ENCODE measurements around the gene SLC27A4. TPM values are rescaled to one million over a fixed set of nuclear protein-coding genes. Genes with fewer than 3 reads are reported as not detected.

SLC27A4 gene
- total and polyA plus RNA-seq, 2 experiments from 2014 or later, result 12.3 to 30.9 TPM

GRCh38 chr9:128369024-128369706 lies 28.8 kb downstream of the SLC27A4 start:
- Histone ChIP-seq H3K4me2 (ENCODE audit: unreplicated experiment) (no peak overlapping the region), H3K9ac (no peak overlapping the region), H3K4me1 (ENCODE audit: insufficient read depth) (peaks cover 19% of the 10 kb centered on the region), H3K4me3 (no peak overlapping the region), H3K27ac (no peak overlapping the region), H3K9me3 (ENCODE audit: low read depth) (no peaks in the 10 kb centered on the region), H3F3A (ENCODE audit: insufficient read depth) (peaks cover 25% of the 10 kb centered on the region), H4K20me1 (ENCODE audit: insufficient read depth) (no peaks in the 10 kb centered on the region), H2AFZ (no peak overlapping the region), H3K36me3 (ENCODE audit: low read depth) (no peaks in the 10 kb centered on the region), H3K79me2 (ENCODE audit: insufficient read depth) (peaks cover 38% of the 10 kb centered on the region), H3K27me3 (replicated peaks; ENCODE audit: insufficient read depth) (no peaks in the 10 kb centered on the region), H3K9me2 (ENCODE audit: insufficient read depth) (no peaks in the 10 kb centered on the region)
- TF ChIP-seq EZH2phosphoT487 (IDR thresholded peaks at IDR 0.05; ENCODE audit: insufficient read depth, low read depth) (no peak), EZH2 (IDR thresholded peaks at IDR 0.05; ENCODE audit: insufficient read depth, poor library complexity, severe bottlenecking) (no peak)
- in situ Hi-C loops (cut with MboI), result no loop called here
- no peak for DNase-seq
- WGBS, 2 experiments (ENCODE audit: low coverage in 1 of 2, low lambda C conversion rate in 2 of 2, missing lambda C conversion rate in 2 of 2), result 79 to 82% methylated on average over 9 of the region's 9 CpGs

DNA sequence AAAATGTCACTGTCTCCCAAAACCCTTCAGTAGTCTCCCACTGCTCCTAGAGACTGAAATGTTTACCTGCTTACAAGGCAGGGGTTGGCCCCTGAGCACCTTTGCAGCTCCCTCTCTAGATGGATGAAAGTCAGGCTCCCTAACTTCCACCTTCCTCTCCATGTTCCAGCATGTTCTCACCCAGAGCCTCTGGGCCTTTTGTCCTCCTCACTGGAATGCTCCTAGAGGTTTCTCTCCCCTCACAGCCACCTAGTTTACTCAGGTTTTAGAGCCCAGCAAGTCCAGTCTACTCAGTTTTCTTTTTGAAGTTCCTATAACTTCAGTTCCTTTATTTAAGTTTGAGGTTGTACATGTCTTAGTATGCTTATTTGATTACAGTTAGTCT lies 30.0 kb downstream of the SLC27A4 start:
- H3F3A ChIP-seq (ENCODE audit: insufficient read depth), result peaks cover 25% of the 10 kb centered on the region
- H3K36me3 ChIP-seq (ENCODE audit: low read depth), result no peaks in the 10 kb centered on the region
- peak overlapping the region; percentile 96 for H3K9ac ChIP-seq
- H3K27ac ChIP-seq, result peak overlapping the region; percentile 96
- H3K4me1 ChIP-seq (ENCODE audit: insufficient read depth), result peaks cover 19% of the 10 kb centered on the region
- H4K20me1 ChIP-seq (ENCODE audit: insufficient read depth), result no peaks in the 10 kb centered on the region
- peak overlapping the region; percentile 82 for H2AFZ ChIP-seq
- TF ChIP-seq EZH2 (IDR thresholded peaks at IDR 0.05; ENCODE audit: insufficient read depth, poor library complexity, severe bottlenecking), result no peak
- no peak for TF ChIP-seq EZH2phosphoT487 (IDR thresholded peaks at IDR 0.05; ENCODE audit: insufficient read depth, low read depth)
- no peaks in the 10 kb centered on the region for H3K9me3 ChIP-seq (ENCODE audit: low read depth)
- in situ Hi-C loops (cut with MboI), result no loop called here
- H3K4me3 ChIP-seq, result peak overlapping the region; percentile 86
- no peaks in the 10 kb centered on the region for H3K27me3 ChIP-seq (replicated peaks; ENCODE audit: insufficient read depth)
- peaks cover 50% of the 10 kb centered on the region for H3K79me2 ChIP-seq (ENCODE audit: insufficient read depth)
- peak overlapping the region; percentile 100 for H3K4me2 ChIP-seq (ENCODE audit: unreplicated experiment)
- no peak for DNase-seq
- H3K9me2 ChIP-seq (ENCODE audit: insufficient read depth), result no peaks in the 10 kb centered on the region

DNA sequence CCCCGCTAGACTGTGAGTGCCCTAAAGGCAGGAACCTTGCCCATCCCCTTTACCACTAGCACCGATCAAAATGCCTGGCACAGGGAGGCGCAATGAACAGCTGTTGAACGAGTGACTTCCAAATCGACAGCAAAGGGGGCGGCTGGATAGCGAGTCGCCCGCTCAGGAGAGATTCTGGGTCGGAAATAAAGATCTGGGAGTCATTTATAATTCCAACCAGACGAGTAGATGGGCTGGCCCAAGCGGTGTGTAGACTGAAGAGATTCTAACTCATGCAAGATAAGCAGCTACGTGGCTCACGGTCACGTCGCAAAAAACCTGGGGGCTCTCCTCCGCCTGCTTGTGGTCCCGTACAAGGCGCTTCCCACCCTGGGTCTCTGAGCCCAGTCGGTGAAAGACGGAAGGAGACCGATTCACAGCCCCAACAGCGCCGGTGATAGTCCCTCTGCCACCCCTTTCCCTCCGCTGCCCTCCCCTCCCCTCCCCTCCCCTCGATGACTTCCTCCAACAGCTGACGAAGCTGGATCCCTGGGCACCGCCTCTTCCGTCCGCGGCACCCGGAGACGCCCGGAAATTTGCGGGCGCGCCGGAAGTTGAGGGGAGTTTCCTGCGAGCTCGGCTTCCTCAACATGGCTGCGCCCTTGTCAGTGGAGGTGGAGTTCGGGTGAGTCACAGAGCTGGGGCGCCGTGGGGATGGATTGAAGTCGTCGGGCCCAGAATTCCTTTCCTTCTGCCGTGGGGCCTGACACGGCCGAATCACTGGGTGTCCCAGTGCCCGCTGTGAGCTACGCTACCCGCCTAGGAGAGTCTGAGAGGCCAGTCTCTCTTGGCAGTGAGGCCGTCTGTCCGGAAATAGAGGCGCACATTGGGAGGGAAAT lies 30.7 kb downstream of the SLC27A4 start, which contains the start of gene URM1:
Gene URM1, plus strand, starts transcription at position 623 of the 878 bp plus-strand sequence. Its CDS starts 7 bp downstream, at position 630.
- H3K79me2 ChIP-seq (ENCODE audit: insufficient read depth), result peaks cover 56% of the 10 kb centered on the region
- peak within 1 kb of the TSS; percentile 89 for H2AFZ ChIP-seq
- peak within 1 kb of the TSS; percentile 100 for H3K4me2 ChIP-seq (ENCODE audit: unreplicated experiment)
- peaks cover 25% of the 10 kb centered on the region for H3F3A ChIP-seq (ENCODE audit: insufficient read depth)
- no peaks in the 10 kb centered on the region for H3K27me3 ChIP-seq (replicated peaks; ENCODE audit: insufficient read depth)
- H3K4me3 ChIP-seq, result peak within 1 kb of the TSS; percentile 86
- H3K36me3 ChIP-seq (ENCODE audit: low read depth), result no peaks in the 10 kb centered on the region
- no peak for TF ChIP-seq EZH2phosphoT487 (IDR thresholded peaks at IDR 0.05; ENCODE audit: insufficient read depth, low read depth)
- no peak for TF ChIP-seq EZH2 (IDR thresholded peaks at IDR 0.05; ENCODE audit: insufficient read depth, poor library complexity, severe bottlenecking)
- H3K27ac ChIP-seq, result peak within 1 kb of the TSS; percentile 96
- H3K4me1 ChIP-seq (ENCODE audit: insufficient read depth), result peaks cover 22% of the 10 kb centered on the region
- H4K20me1 ChIP-seq (ENCODE audit: insufficient read depth), result no peaks in the 10 kb centered on the region
- 1% methylated on average over 46 to 55 of the region's 55 CpGs for WGBS, 2 experiments (ENCODE audit: low coverage in 1 of 2, low lambda C conversion rate in 2 of 2, missing lambda C conversion rate in 2 of 2)
- H3K9ac ChIP-seq, result peak within 1 kb of the TSS; percentile 96
- no peaks in the 10 kb centered on the region for H3K9me3 ChIP-seq (ENCODE audit: low read depth)
- DNase-seq, result peak; percentile 99
- H3K9me2 ChIP-seq (ENCODE audit: insufficient read depth), result no peaks in the 10 kb centered on the region
- in situ Hi-C loops (cut with MboI), result no loop called here

DNA sequence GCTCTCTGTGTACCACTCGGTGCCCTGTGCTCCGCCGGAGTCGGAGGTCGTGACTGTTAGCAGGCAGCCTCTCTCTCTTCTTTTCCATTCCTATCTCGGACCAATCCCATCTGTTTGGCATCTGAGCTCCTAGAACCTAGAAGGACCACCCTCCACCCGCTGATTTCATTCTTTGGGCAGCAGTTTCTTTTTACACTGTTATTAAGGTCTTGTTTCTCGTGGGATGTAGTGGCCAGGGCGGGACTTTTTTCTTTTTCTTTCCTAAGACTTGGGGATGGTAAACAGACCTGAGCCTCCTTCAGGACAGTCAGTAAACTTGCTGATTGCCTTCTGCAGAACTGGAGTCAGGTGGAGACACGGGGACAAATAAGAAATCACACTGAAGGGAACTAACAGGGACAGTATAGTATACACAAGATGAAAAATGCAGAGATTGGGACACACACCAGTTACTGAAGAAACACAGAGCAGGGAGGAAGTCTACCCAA lies 31.3 kb downstream of the SLC27A4 start:
- Histone ChIP-seq H3K27me3 (replicated peaks; ENCODE audit: insufficient read depth) (no peaks in the 10 kb centered on the region), H3K4me1 (ENCODE audit: insufficient read depth) (peaks cover 22% of the 10 kb centered on the region), H3K27ac (peak overlapping the region; percentile 96), H3K9me2 (ENCODE audit: insufficient read depth) (no peaks in the 10 kb centered on the region), H2AFZ (peak overlapping the region; percentile 89), H4K20me1 (ENCODE audit: insufficient read depth) (no peaks in the 10 kb centered on the region), H3F3A (ENCODE audit: insufficient read depth) (peaks cover 25% of the 10 kb centered on the region), H3K79me2 (ENCODE audit: insufficient read depth) (peaks cover 63% of the 10 kb centered on the region), H3K4me3 (peak overlapping the region; percentile 86), H3K9me3 (ENCODE audit: low read depth) (no peaks in the 10 kb centered on the region), H3K9ac (peak overlapping the region; percentile 96), H3K4me2 (ENCODE audit: unreplicated experiment) (peak overlapping the region; percentile 97), H3K36me3 (ENCODE audit: low read depth) (no peaks in the 10 kb centered on the region)
- peak; percentile 56 for DNase-seq
- TF ChIP-seq EZH2 (IDR thresholded peaks at IDR 0.05; ENCODE audit: insufficient read depth, poor library complexity, severe bottlenecking) (no peak), EZH2phosphoT487 (IDR thresholded peaks at IDR 0.05; ENCODE audit: insufficient read depth, low read depth) (no peak)
- in situ Hi-C loops (cut with MboI), result no loop called here
- 0 to 2% methylated on average over 10 of the region's 10 CpGs for WGBS, 2 experiments (ENCODE audit: low coverage in 1 of 2, low lambda C conversion rate in 2 of 2, missing lambda C conversion rate in 2 of 2)

All from GM23248 (cell line).